BLaER1 (cell line): ENCODE measurements around the gene SRRD.
"Not testable (repeated sequence)": the region's sequence is repeated elsewhere in the genome, so short reads cannot be mapped to it uniquely, and the experiment has no call there.

Experiments
- H3K27ac ChIP-seq: shearing (Covaris generic); formaldehyde crosslinking; 2 replicates; pipeline ENCODE4 v1.8.1; 2022
- H3K27me3 ChIP-seq: shearing (Covaris generic); formaldehyde crosslinking; 2 replicates; pipeline ENCODE4 v1.8.1; 2022
- H3K36me3 ChIP-seq: shearing (Covaris generic); formaldehyde crosslinking; 2 replicates; pipeline ENCODE4 v1.8.1; 2022
- H3K4me1 ChIP-seq: shearing (Covaris generic); formaldehyde crosslinking; 2 replicates; pipeline ENCODE4 v1.8.1; 2022
- H3K4me2 ChIP-seq: shearing (Covaris generic); formaldehyde crosslinking; 2 replicates; pipeline ENCODE4 v1.8.1; 2022
- H3K4me3 ChIP-seq: shearing (Covaris generic); formaldehyde crosslinking; 2 replicates; pipeline ENCODE4 v1.8.1; 2022
- H3K9ac ChIP-seq: shearing (Covaris generic); formaldehyde crosslinking; 2 replicates; pipeline ENCODE4 v1.8.1; 2022
- H3K9me3 ChIP-seq: shearing (Covaris generic); formaldehyde crosslinking; 2 replicates; pipeline ENCODE4 v1.8.1; 2022
- H4K20me1 ChIP-seq: shearing (Covaris generic); formaldehyde crosslinking; 2 replicates; pipeline ENCODE4 v1.8.1; 2022
- Cebpa-rat ChIP-seq: shearing (Covaris generic); IDR thresholded peaks from 2 replicates; pipeline ENCODE4 v1.8.1; 2022

Gene SRRD, protein sequence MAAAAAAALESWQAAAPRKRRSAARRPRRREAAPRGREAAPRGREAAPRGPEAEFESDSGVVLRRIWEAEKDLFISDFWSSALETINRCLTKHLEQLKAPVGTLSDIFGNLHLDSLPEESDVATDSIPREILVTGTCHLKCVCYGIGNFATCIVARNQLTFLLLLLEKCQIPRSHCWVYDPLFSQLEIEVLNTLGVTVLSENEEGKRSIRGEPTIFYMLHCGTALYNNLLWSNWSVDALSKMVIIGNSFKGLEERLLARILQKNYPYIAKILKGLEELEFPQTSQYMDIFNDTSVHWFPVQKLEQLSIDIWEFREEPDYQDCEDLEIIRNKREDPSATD

GRCh38 chr22:26483439-26484359 is at the start of gene SRRD, which contains the start of gene HPS4:
Gene SRRD (plus strand): TSS chr22:26483877. CDS start chr22:26483891, 14 bp downstream.
Gene HPS4 (minus strand): TSS chr22:26483783. CDS start chr22:26481762, 2,021 bp downstream.
- Histone ChIP-seq H3K36me3 (peaks cover 2% of the 10 kb centered on the region), H3K27ac (peak within 1 kb of the TSS; percentile 98), H3K9me3 (no peaks in the 10 kb centered on the region), H3K9ac (peak within 1 kb of the TSS; percentile 100), H3K4me1 (peaks cover 51% of the 10 kb centered on the region), H3K4me2 (peak within 1 kb of the TSS; percentile 94), H3K27me3 (no peaks in the 10 kb centered on the region), H4K20me1 (no peaks in the 10 kb centered on the region), H3K4me3 (peak within 1 kb of the TSS; percentile 90)
- TF ChIP-seq Cebpa-rat: no peak

- no peak overlapping the region for H3K27ac ChIP-seq
- H3K36me3 ChIP-seq: peaks cover 48% of the 10 kb centered on the region
- no peak overlapping the region for H3K4me3 ChIP-seq
- H3K9me3 ChIP-seq: no peaks in the 10 kb centered on the region
- peaks cover 59% of the 10 kb centered on the region for H4K20me1 ChIP-seq
- H3K4me1 ChIP-seq: peaks cover 30% of the 10 kb centered on the region
- H3K9ac ChIP-seq: peak overlapping the region; percentile 24; the same call in 1 of the 2 replicates
- no peak overlapping the region for H3K4me2 ChIP-seq
- TF ChIP-seq Cebpa-rat: no peak
- H3K27me3 ChIP-seq: no peaks in the 10 kb centered on the region
Observed at GRCh38 chr22:26435327-26436093, 48.2 kb upstream of the SRRD start.

- no peak overlapping the region for H3K9ac ChIP-seq
- H3K27me3 ChIP-seq: no peaks in the 10 kb centered on the region
- no peak overlapping the region for H3K27ac ChIP-seq
- peaks cover 48% of the 10 kb centered on the region for H3K36me3 ChIP-seq
- 0 out of 2 replicates have a peak overlapping the region, but pooled peaks have one; percentile 6 for H3K4me2 ChIP-seq
- no peak for TF ChIP-seq Cebpa-rat
- H3K4me3 ChIP-seq: no peak overlapping the region
- H3K9me3 ChIP-seq: no peaks in the 10 kb centered on the region
- H4K20me1 ChIP-seq: peaks cover 50% of the 10 kb centered on the region; the same call in 1 of the 2 replicates
- peaks cover 15% of the 10 kb centered on the region for H3K4me1 ChIP-seq
Observed at GRCh38 chr22:26436903-26437515, 46.7 kb upstream of the SRRD start.

DNA sequence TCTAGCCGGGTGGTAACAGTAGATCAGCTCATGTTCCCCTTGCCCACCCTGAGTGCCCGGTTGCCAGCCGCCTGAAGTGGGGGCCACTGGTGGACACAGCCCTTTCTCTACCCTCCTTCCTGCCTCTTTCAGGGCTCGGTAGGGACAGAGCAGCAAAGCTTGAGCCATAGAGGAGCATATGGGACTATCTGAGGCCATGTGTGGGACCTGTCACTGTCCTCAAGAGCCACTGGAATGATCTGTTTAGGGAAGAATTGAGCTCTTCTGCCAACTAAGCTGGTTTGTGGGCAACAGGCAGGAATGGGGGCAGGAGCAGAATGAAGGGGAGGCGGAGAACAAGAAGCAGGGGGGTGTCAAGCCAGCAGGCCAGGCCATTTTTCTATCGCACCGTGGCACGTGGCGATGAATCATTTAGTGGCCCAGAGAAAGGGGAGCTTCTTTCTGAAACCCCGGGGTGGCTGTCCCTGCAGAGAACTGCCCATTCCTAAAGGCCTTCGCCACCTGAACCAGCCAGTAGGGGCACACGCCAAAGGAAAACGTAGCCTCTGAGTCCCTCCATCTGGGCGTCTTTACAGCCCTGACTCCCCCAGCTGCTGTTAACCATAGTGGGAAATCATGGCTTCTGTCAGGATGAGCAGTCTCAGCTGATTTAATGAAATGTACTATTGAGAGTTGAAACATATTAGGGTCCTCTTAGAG is 45.8 kb upstream of the SRRD start:
- Histone ChIP-seq H3K27ac (no peak overlapping the region), H3K27me3 (no peaks in the 10 kb centered on the region), H3K4me1 (peaks cover 7% of the 10 kb centered on the region), H3K4me3 (no peak overlapping the region), H3K9ac (no peak overlapping the region), H3K36me3 (peaks cover 57% of the 10 kb centered on the region), H3K9me3 (no peaks in the 10 kb centered on the region), H3K4me2 (no peak overlapping the region), H4K20me1 (peaks cover 58% of the 10 kb centered on the region; the same call in 1 of the 2 replicates)
- TF ChIP-seq Cebpa-rat: no peak

DNA sequence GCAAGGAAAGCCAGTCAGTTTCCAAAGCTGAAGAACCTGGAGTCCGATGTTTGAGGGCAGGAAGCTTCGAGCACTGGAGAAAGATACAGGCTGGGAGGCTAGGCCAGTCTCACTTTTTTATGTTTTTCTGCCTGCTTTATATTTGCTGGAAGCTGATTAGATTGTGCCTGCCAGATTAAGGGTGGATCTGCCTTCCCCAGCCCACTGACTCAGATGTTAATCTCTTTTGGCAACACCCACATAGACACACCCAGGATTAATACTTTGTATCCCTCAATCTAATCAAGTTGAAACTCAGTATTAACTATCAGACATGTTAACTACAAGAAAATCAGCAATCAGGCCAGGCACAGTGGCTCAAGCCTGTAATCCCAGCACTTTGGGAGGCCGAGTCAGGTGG is 44.9 kb upstream of the SRRD start:
- H4K20me1 ChIP-seq: peaks cover 68% of the 10 kb centered on the region
- not testable (repeated sequence) for H3K9ac ChIP-seq, H3K27ac ChIP-seq, H3K4me3 ChIP-seq, H3K4me2 ChIP-seq, H3K27me3 ChIP-seq, H3K9me3 ChIP-seq, H3K4me1 ChIP-seq
- H3K36me3 ChIP-seq: peaks cover 59% of the 10 kb centered on the region

DNA sequence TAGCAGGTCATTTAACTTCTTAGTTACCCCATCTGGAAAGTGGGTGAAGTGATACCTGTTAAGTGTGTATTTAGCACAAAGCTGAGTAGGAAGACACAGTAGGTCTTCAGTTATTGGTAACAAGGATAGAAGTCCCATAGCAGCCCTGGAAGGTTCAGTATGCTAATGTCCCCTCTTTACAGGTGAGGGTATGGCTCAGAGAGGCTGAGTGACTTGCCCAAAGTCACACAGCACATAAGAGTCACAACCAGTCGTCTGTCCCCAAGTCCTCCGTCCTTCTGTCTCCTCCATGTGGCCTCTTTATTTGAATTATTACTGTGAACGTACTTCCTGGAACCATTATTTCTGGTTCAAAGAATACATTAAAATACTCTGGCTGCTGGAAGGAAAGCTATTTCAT is 44.1 kb upstream of the SRRD start:
- no peak overlapping the region for H3K4me2 ChIP-seq
- no peak overlapping the region for H3K9ac ChIP-seq
- H3K27ac ChIP-seq: no peak overlapping the region
- no peak overlapping the region for H3K4me3 ChIP-seq
- TF ChIP-seq Cebpa-rat: no peak
- H3K36me3 ChIP-seq: peaks cover 59% of the 10 kb centered on the region
- H3K9me3 ChIP-seq: no peaks in the 10 kb centered on the region
- peaks cover 13% of the 10 kb centered on the region for H3K4me1 ChIP-seq
- H4K20me1 ChIP-seq: peaks cover 76% of the 10 kb centered on the region
- no peaks in the 10 kb centered on the region for H3K27me3 ChIP-seq

DNA sequence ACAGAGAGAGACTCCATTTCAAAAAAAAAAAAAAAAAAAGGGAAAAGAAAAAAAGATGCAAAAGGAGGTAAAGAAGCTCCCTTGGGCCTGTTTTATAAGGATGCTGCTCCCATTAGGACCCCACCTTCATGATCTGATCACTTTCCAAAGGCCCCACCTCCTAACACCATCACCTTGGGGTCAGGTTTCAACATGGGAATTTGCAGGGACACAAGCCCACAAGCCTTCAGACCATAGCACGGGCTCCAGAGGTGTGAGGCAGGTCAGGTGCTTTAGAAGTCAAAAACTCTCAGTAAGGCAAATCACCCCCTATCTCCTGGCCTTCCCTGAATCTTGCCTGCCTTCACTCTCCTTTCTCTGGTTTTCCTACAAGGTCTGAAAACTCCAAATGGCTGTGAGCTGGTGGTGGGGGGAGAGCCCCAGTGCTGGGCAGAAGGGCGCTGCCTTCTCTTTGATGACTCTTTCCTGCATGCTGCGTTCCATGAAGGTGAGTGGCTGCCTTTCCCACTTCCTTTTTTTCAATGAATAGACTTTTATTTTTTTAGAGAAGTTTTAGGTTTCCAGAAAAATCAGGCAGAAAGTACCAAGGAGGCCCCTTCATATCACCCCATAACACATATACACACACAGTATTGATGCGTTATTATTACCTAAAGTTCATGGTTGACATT is 41.5 kb upstream of the SRRD start:
- Histone ChIP-seq H3K27ac (no peak overlapping the region), H3K36me3 (peaks cover 34% of the 10 kb centered on the region), H3K9ac (no peak overlapping the region), H3K4me3 (no peak overlapping the region), H4K20me1 (peaks cover 76% of the 10 kb centered on the region), H3K4me2 (no peak overlapping the region), H3K4me1 (peaks cover 14% of the 10 kb centered on the region), H3K9me3 (no peaks in the 10 kb centered on the region), H3K27me3 (no peaks in the 10 kb centered on the region)
- no peak for TF ChIP-seq Cebpa-rat

GRCh38 chr22:26443901-26444690 is 39.6 kb upstream of the SRRD start:
- H3K27ac ChIP-seq: no peak overlapping the region; the same call in 1 of the 2 replicates
- no peaks in the 10 kb centered on the region for H3K27me3 ChIP-seq
- H3K36me3 ChIP-seq: peaks cover 25% of the 10 kb centered on the region
- H3K4me1 ChIP-seq: peaks cover 19% of the 10 kb centered on the region
- no peak overlapping the region for H3K4me3 ChIP-seq
- H3K4me2 ChIP-seq: no peak overlapping the region
- no peak for TF ChIP-seq Cebpa-rat
- no peaks in the 10 kb centered on the region for H3K9me3 ChIP-seq
- H3K9ac ChIP-seq: no peak overlapping the region
- peaks cover 85% of the 10 kb centered on the region for H4K20me1 ChIP-seq
